Esophagus muscularis mucosa (tissue), 4 donors: ENCODE results near the gene AMOTL1.

ENCODE experiments used
- CTCF ChIP-seq, 3 experiments: fragments of 200-600 bp in 2 of 3; fragments of 450-650 bp in 1 of 3; sonication (generic) in 2 of 3; IDR thresholded peaks; one replicate each; pipeline ENCODE4 v1.5.1; 2017 to 2019; ENCODE audit warnings: antibody characterized with exemption in 3 of 3, mild to moderate bottlenecking in 2 of 3, moderate library complexity in 1 of 3
- EP300 ChIP-seq: sonication (generic); formaldehyde crosslinking; IDR thresholded peaks from one replicate; pipeline ENCODE4 v1.6.1; 2017; ENCODE audit warnings: antibody characterized with exemption
- POLR2A ChIP-seq: fragments of 450-650 bp; IDR thresholded peaks from one replicate; pipeline ENCODE4 v1.6.1; 2017; ENCODE audit warnings: antibody characterized with exemption, moderate library complexity, mild to moderate bottlenecking, low read depth
- POLR2AphosphoS5 ChIP-seq, 2 donors: sonication (generic); formaldehyde crosslinking; IDR thresholded peaks; one replicate each; pipeline ENCODE4 v1.6.1; 2017; ENCODE audit warnings: antibody characterized with exemption in 2 of 2

GRCh38 chr11:94870422-94870821, 102.3 kb downstream of the AMOTL1 start:
- no peak for TF ChIP-seq CTCF (IDR thresholded peaks at IDR 0.05)
- no peak for TF ChIP-seq POLR2A
- no peak for TF ChIP-seq POLR2AphosphoS5 (IDR thresholded peaks at IDR 0.05)
- TF ChIP-seq EP300, result no peak
